Cardiac muscle cell (in vitro differentiated cells and primary cell): ENCODE data around the gene HS3ST4. TPM values are rescaled to one million over a fixed set of nuclear protein-coding genes. Genes with fewer than 3 reads are reported as not detected.

Experiments used
- DNase-seq, 2 donors: peaks; one replicate each; pipeline versions ENCODE4 v3.0.0 to v3.0.0-alpha.2; 2010 to 2017; ENCODE audit warnings: low read depth in 1 of 2, low spot score in 1 of 2
- H3K27ac ChIP-seq: fragments of 200-600 bp; sonication (generic); 2 replicates; pipeline ENCODE4 v1.5.1; 2016
- H3K27me3 ChIP-seq: fragments of 200-600 bp; sonication (generic); 2 replicates; pipeline ENCODE4 v1.6.0; 2016; ENCODE audit warnings: control low read depth
- H3K36me3 ChIP-seq: fragments of 200-600 bp; sonication (generic); 2 replicates; pipeline ENCODE4 v1.5.1; 2016; ENCODE audit warnings: control low read depth
- H3K4me1 ChIP-seq: fragments of 200-600 bp; sonication (generic); 2 replicates; pipeline ENCODE4 v1.8.1; 2017; ENCODE audit warnings: low read depth, mild to moderate bottlenecking, mixed run types
- H3K4me3 ChIP-seq: fragments of 200-600 bp; sonication (generic); 2 replicates; pipeline ENCODE4 v1.5.1; 2016; ENCODE audit warnings: mild to moderate bottlenecking
- H3K9me3 ChIP-seq: fragments of 200-600 bp; sonication (generic); 2 replicates; pipeline ENCODE4 v1.5.1; 2017; ENCODE audit warnings: low read depth, mild to moderate bottlenecking, control low read depth
- polyA plus RNA-seq: library from polyadenylated mRNA; unstranded; fragments of >200 nt; fragmentation: Nextera tagmentation; extraction: Ambion mirVana; gene quantifications from 2 replicates; pipeline ENCODE4 v1.2.1, GENCODE V29; 2016
- total RNA-seq: library from RNA; depleted of rRNA; stranded (reverse); fragments of >200 nt; gene quantifications from 2 replicates; pipeline ENCODE4 v1.2.3, GENCODE V29; 2016
- TF ChIP-seq, protein P1 (sequence below): IDR thresholded peaks from 2 replicates; pipeline ENCODE4 v1.5.1; 2012; ENCODE audit warnings: low read depth, mild to moderate bottlenecking, low read length

The HS3ST4 gene
- total and polyA plus RNA-seq, 2 experiments from 2014 or later, result 0.13 to 0.27 TPM

DNA sequence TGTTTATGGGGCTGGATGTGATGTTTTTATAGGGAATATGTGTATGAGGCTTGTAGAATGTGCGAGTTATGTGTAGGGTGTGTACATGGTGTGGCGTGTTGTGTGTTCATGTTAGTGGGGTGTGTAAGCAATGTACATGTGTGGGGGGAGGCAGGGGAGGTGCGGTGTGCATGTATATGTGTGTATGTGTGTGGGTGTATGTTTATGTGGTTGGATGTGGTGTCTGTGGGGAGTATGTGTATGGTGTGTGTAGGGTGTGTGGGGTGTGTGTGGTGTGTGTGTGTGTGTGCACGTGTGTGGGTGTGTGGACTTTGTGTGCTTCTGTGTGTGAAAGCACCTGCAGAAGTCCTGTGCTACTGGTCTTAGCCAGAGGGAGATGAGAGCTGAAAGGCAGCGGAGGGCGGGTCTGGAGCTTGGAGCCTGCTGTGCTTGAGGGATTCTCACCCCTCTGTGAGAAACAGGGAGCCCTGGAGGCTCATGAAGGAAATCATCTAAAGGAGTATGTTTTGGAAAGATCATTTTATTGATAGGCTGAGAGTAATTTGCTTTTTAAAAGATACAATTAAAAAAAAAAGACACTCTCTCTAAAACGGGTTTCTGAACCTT lies 222.7 kb downstream of the HS3ST4 start:
- H3K27me3 ChIP-seq, result no peaks in the 10 kb centered on the region
- no peak for DNase-seq
- no peaks in the 10 kb centered on the region for H3K9me3 ChIP-seq
- no peaks in the 10 kb centered on the region for H3K36me3 ChIP-seq
- H3K4me3 ChIP-seq, result no peak overlapping the region
- TF ChIP-seq, protein P1, sequence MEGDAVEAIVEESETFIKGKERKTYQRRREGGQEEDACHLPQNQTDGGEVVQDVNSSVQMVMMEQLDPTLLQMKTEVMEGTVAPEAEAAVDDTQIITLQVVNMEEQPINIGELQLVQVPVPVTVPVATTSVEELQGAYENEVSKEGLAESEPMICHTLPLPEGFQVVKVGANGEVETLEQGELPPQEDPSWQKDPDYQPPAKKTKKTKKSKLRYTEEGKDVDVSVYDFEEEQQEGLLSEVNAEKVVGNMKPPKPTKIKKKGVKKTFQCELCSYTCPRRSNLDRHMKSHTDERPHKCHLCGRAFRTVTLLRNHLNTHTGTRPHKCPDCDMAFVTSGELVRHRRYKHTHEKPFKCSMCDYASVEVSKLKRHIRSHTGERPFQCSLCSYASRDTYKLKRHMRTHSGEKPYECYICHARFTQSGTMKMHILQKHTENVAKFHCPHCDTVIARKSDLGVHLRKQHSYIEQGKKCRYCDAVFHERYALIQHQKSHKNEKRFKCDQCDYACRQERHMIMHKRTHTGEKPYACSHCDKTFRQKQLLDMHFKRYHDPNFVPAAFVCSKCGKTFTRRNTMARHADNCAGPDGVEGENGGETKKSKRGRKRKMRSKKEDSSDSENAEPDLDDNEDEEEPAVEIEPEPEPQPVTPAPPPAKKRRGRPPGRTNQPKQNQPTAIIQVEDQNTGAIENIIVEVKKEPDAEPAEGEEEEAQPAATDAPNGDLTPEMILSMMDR, result no peak
- no peak overlapping the region for H3K27ac ChIP-seq
- H3K4me1 ChIP-seq, result peaks cover 8% of the 10 kb centered on the region

- peaks cover 10% of the 10 kb centered on the region for H3K4me1 ChIP-seq
- H3K27me3 ChIP-seq, result no peaks in the 10 kb centered on the region
- no peak overlapping the region for H3K27ac ChIP-seq
- no peak for DNase-seq
- no peak overlapping the region for H3K4me3 ChIP-seq
- no peaks in the 10 kb centered on the region for H3K9me3 ChIP-seq
- TF ChIP-seq, protein P1, result no peak
- no peaks in the 10 kb centered on the region for H3K36me3 ChIP-seq
These were observed 224.3 kb downstream of the HS3ST4 start for GRCh38 chr16:25916037-25916436.

DNA sequence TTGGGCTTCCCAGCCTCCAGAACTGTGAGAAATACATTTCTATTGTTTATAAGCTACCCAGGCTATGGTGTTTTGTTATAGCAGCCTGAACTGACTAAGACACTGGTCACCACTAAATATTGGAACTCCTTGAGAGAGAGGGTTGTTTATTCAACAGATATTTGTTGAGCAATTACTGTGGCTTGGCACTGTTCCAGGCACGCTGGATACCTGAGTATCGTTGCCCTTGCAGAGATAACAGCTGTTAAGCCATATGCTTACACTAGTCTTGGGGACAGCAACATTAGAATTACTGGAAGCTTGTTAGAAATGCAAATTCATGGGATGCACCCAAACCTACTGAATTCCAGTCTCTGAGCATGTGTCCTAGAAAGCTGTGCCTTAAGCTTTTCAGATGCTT lies 230.7 kb downstream of the HS3ST4 start:
- H3K27ac ChIP-seq, result no peak overlapping the region
- DNase-seq, result no peak
- H3K4me1 ChIP-seq, result peaks cover 10% of the 10 kb centered on the region
- H3K9me3 ChIP-seq, result no peaks in the 10 kb centered on the region
- no peak overlapping the region for H3K4me3 ChIP-seq
- H3K36me3 ChIP-seq, result no peaks in the 10 kb centered on the region
- H3K27me3 ChIP-seq, result no peaks in the 10 kb centered on the region
- TF ChIP-seq, protein P1, result no peak

- no peaks in the 10 kb centered on the region for H3K9me3 ChIP-seq
- no peak for DNase-seq
- H3K4me3 ChIP-seq, result no peak overlapping the region
- no peaks in the 10 kb centered on the region for H3K27me3 ChIP-seq
- H3K27ac ChIP-seq, result no peak overlapping the region
- TF ChIP-seq, protein P1, result no peak
- no peaks in the 10 kb centered on the region for H3K36me3 ChIP-seq
- H3K4me1 ChIP-seq, result no peaks in the 10 kb centered on the region
These were observed 233.7 kb downstream of the HS3ST4 start for GRCh38 chr16:25925421-25925820.

DNA sequence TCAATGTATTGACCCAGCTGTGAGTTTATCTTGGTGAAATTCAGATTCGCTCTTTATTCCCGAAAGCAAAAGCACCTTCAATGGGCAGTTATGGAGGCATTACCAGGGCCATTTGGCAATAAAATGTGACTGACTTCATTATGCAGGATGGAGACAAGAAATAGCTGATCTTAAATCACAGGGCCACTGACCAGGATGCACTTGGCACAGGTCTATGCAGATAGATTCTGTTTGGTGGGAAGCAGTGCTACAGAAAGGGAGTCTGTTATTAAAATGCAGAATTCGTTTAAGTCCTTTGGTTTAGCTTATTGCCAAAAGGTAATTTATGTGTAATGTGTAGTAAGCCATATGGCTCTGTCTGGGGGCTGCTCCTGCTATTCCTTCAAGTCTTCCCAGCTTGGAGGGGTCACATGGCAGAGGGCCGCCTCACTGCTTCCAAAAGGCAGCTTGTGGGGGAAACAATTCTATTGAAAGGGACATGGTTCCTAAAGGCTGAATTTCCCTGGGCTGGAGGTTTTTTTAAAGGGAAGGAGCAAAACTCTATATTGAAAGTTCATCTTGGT lies 239.8 kb downstream of the HS3ST4 start:
- Histone ChIP-seq H3K4me3 (no peak overlapping the region), H3K4me1 (no peaks in the 10 kb centered on the region), H3K27ac (no peak overlapping the region), H3K9me3 (no peaks in the 10 kb centered on the region), H3K36me3 (no peaks in the 10 kb centered on the region), H3K27me3 (no peaks in the 10 kb centered on the region)
- TF ChIP-seq, protein P1, result no peak
- DNase-seq, result no peak
